Activated CD8-positive, alpha-beta T cell treated with anti-CD3 and anti-CD28 coated beads for 36 hours (primary cell): ENCODE data around the gene SCAF11. TPM values are rescaled to one million over a fixed set of nuclear protein-coding genes. Genes with fewer than 3 reads are reported as not detected.

ENCODE experiments used
- ATAC-seq: fragments of 200-7000 bp; cut with Tn5 transposase; one replicate; pipeline ENCODE4 v1.10.0; 2021; ENCODE audit warnings: mild to moderate bottlenecking, moderate library complexity
- CTCF ChIA-PET: fragments of 350-600 bp; sonication (Branson Sonifier 250); formaldehyde crosslinking; loops from one replicate; lab custom pipeline; 2021; ENCODE audit warnings: antibody characterized with exemption; lab: Charles Lee
- POLR2A ChIA-PET: fragments of 350-600 bp; sonication (Branson Sonifier 250); formaldehyde crosslinking; loops from one replicate; lab custom pipeline; 2021; ENCODE audit warnings: antibody characterized with exemption; lab: Charles Lee
- DNase-seq: peaks from one replicate; pipeline ENCODE4 v3.0.0-alpha.2; 2020
- H3K27ac Mint-ChIP-seq: one replicate; pipeline ENCODE4 v1.8.0; 2021; ENCODE audit warnings: mild to moderate bottlenecking, mixed read lengths
- H3K27me3 Mint-ChIP-seq: one replicate; pipeline ENCODE4 v1.8.0; 2021; ENCODE audit warnings: mixed read lengths
- H3K36me3 Mint-ChIP-seq: one replicate; pipeline ENCODE4 v1.8.0; 2021; ENCODE audit warnings: low read depth, mixed read lengths
- H3K4me1 Mint-ChIP-seq: one replicate; pipeline ENCODE4 v1.8.0; 2021; ENCODE audit warnings: low read depth, mixed read lengths
- H3K4me3 Mint-ChIP-seq: one replicate; pipeline ENCODE4 v1.8.0; 2021; ENCODE audit warnings: mild to moderate bottlenecking, moderate library complexity, mixed read lengths
- H3K9me3 Mint-ChIP-seq: one replicate; pipeline ENCODE4 v1.8.0; 2021; ENCODE audit warnings: mixed read lengths
- intact Hi-C: fragments of 100-400 bp; cut with micrococcal nuclease; formaldehyde crosslinking; loops from one replicate; pipeline ENCODE4 v1.10.0; 2022
- total RNA-seq, 2 experiments: library from RNA; stranded (reverse); gene quantifications; one replicate each; pipeline ENCODE4 v1.2.3, GENCODE V29; 2021
- TF ChIP-seq, protein P1 (sequence below): fragments of 200-600 bp; IDR thresholded peaks from one replicate; pipeline ENCODE4 v1.8.0; 2022; ENCODE audit warnings: antibody characterized with exemption, mild to moderate bottlenecking

The SCAF11 gene
- total RNA-seq, 2 experiments from 2014 or later: 110 to 117 TPM

DNA sequence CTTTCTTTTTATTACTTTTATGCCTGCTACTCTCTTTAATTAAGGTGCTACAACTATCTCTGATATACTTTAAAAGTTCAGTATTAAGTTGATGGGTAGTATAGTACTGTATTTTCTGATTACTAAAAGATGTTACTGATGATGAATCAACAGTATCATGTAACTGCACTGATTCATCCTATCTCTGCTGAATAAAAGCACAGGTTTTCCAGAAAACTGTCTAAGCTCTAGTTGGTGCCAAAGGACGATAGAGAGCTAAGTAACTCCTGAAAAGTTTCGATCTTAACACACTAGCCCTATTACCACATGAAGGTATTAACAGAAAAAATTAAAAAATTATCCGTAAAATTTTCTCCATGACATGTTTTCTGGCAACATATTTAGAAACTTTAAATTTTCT is 2.1 kb downstream of the SCAF11 start:
- H3K27ac Mint-ChIP-seq: peak overlapping the region; percentile 62
- ATAC-seq: no peak
- H3K4me1 Mint-ChIP-seq: peaks cover 58% of the 10 kb centered on the region
- H3K9me3 Mint-ChIP-seq: peaks cover 3% of the 10 kb centered on the region
- POLR2A ChIA-PET: no interaction called here
- no peak for DNase-seq
- CTCF ChIA-PET: interaction anchor here (1.7 kb wide), 1 partner anchor 8 kb away, joined by 3 read pairs; no protein-coding TSS in a partner anchor
- H3K4me3 Mint-ChIP-seq: peak overlapping the region; percentile 87
- H3K36me3 Mint-ChIP-seq: peaks cover 49% of the 10 kb centered on the region
- no peaks in the 10 kb centered on the region for H3K27me3 Mint-ChIP-seq
- intact Hi-C loops: loop anchor here (5.0 kb wide), 1 partner anchor 261 kb away; the partner anchor contains the start of gene ARID2
- TF ChIP-seq, protein P1, sequence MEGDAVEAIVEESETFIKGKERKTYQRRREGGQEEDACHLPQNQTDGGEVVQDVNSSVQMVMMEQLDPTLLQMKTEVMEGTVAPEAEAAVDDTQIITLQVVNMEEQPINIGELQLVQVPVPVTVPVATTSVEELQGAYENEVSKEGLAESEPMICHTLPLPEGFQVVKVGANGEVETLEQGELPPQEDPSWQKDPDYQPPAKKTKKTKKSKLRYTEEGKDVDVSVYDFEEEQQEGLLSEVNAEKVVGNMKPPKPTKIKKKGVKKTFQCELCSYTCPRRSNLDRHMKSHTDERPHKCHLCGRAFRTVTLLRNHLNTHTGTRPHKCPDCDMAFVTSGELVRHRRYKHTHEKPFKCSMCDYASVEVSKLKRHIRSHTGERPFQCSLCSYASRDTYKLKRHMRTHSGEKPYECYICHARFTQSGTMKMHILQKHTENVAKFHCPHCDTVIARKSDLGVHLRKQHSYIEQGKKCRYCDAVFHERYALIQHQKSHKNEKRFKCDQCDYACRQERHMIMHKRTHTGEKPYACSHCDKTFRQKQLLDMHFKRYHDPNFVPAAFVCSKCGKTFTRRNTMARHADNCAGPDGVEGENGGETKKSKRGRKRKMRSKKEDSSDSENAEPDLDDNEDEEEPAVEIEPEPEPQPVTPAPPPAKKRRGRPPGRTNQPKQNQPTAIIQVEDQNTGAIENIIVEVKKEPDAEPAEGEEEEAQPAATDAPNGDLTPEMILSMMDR: no peak

DNA sequence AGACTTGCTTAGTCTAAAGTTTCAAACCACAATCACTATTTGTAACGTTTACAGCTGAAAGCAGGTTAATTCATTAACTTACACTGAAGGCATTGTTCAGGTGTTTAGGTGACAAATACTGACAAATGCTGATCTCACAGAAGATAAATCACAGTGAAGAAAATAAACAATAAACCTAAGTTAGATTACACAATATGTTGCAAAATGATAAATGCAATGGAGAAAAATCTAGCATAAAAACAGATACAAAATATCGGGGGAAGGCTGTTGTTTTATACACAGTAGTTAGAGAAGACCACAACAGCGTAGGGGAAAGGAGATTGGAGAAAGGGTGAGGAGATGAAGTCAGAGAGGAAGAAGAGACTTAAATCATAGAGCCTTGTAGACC is 3.0 kb downstream of the SCAF11 start:
- H3K9me3 Mint-ChIP-seq: peaks cover 3% of the 10 kb centered on the region
- intact Hi-C loops: loop anchor here (5.0 kb wide), 1 partner anchor 260 kb away; the partner anchor contains the start of gene ARID2
- TF ChIP-seq, protein P1: no peak
- ATAC-seq (no peak), DNase-seq (no peak)
- H3K27ac Mint-ChIP-seq: peak overlapping the region; percentile 55
- ChIA-PET CTCF (no interaction called here), POLR2A (interaction anchor here (0.6 to 1.3 kb wide), 2 partner anchors 10 to 13 kb away, joined by 3 read pairs; no protein-coding TSS in a partner anchor)
- H3K36me3 Mint-ChIP-seq: peaks cover 55% of the 10 kb centered on the region
- peaks cover 63% of the 10 kb centered on the region for H3K4me1 Mint-ChIP-seq
- H3K27me3 Mint-ChIP-seq: no peaks in the 10 kb centered on the region
- H3K4me3 Mint-ChIP-seq: peak overlapping the region; percentile 87

DNA sequence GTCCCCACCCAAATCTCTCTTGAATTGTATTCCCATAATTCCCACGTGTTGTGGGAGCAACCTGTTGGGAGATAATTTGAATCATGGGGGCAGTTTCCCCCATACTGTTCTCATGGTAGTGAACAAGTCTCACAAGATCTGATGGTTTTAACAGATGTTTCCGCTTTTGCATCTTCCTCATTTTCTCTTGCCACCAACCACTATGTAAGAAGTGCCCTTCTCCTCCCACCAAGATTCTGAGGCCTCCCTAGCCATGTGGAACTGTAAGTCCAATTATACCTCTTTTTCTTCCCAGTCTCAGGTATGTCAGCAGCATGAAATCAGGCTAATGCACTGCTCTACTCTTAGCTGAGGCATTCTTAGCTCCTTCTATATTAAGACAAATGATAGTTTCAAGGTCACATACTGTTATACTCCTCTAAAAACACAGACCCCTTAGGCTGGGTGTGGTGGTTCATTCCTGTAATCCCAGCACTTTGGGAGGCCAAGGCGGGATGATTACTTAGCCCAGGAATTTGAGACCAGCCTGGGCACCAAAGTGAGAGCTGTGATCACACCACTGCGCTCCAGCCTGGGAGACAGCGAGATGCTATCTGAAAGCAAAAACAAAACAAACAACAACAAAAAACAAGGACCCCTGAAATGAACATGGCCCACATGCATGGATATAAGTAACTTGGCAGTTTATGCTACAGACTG is 3.6 kb downstream of the SCAF11 start:
- peaks cover 65% of the 10 kb centered on the region for H3K4me1 Mint-ChIP-seq
- intact Hi-C loops: loop anchor here (5.0 kb wide), 1 partner anchor 259 kb away; the partner anchor contains the start of gene ARID2
- H3K36me3 Mint-ChIP-seq: peaks cover 54% of the 10 kb centered on the region

DNA sequence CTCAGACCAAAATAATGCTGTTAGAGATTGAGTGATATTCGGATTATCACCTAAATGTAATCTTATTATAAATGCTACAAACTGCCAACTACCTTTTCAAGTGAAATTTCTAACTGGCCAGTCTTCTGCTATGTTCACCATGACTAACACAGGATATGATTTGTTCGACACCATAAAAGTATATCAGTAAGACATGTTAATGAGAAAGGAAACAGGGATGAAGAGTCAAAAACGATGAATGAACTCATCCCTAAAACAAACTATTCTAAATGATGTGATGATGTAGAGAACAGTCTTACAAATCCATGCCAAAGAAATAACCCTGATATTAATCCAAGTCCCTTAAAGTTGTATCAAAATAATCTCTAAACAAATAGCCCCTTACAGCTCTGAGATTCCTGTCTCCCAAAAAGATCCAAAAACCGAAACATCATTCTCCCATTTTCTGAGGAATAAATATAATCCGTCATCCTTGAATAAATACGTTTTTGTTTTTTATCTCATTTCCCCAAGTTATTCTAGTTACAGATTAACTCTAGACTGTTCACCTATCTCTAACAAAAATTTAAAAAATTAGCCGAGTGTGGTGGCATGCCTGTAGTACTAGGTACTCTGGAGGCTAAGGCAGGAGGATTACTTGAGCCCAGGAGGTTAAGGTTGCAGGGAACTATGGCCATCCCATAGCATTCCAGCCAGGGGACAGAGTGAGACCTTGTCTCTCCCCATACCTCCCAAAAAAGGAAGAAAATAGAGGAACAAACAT is 9.1 kb downstream of the SCAF11 start:
- peak overlapping the region; percentile 21 for H3K27ac Mint-ChIP-seq
- no peak overlapping the region for H3K4me3 Mint-ChIP-seq
- ChIA-PET CTCF (interaction anchor here (1.2 to 2.5 kb wide), 2 partner anchors 8 to 10 kb away, joined by 3 to 10 read pairs; no protein-coding TSS in a partner anchor), POLR2A (interaction anchor here (1.4 kb wide), 1 partner anchor 9 kb away, joined by 4 read pairs; the partner anchor contains the start of gene SCAF11)
- H3K36me3 Mint-ChIP-seq: peaks cover 45% of the 10 kb centered on the region
- DNase-seq: no peak
- TF ChIP-seq, protein P1: no peak
- H3K9me3 Mint-ChIP-seq: peaks cover 3% of the 10 kb centered on the region
- intact Hi-C loops: no loop called here
- ATAC-seq: no peak
- no peaks in the 10 kb centered on the region for H3K27me3 Mint-ChIP-seq
- H3K4me1 Mint-ChIP-seq: peaks cover 90% of the 10 kb centered on the region

More for the DNA sequence above, 3.6 kb downstream of the SCAF11 start:
- DNase-seq: no peak
- H3K27me3 Mint-ChIP-seq: no peaks in the 10 kb centered on the region
- TF ChIP-seq, protein P1: no peak
- H3K27ac Mint-ChIP-seq: peak overlapping the region; percentile 1
- ChIA-PET CTCF (no interaction called here), POLR2A (interaction anchor here (0.6 to 1.3 kb wide), 4 partner anchors 9 to 260 kb away, joined by 3 to 5 read pairs (median 3); no protein-coding TSS in a partner anchor)
- no peak overlapping the region for H3K4me3 Mint-ChIP-seq
- ATAC-seq: no peak
- peaks cover 3% of the 10 kb centered on the region for H3K9me3 Mint-ChIP-seq
